ENCODE data around the gene ZNF845. TPM values are rescaled to one million over a fixed set of nuclear protein-coding genes. Genes with fewer than 3 reads are reported as not detected.
A peak's percentile ranks its signal among the peaks of the same experiment; 100 is the strongest.
"Not testable (repeated sequence)": the region's sequence is repeated elsewhere in the genome, so short reads cannot be mapped to it uniquely, and the experiment has no call there.

Gene ZNF845
- total and polyA plus RNA-seq, 10 of the 15 experiments (the other 5 are each of a cell fraction or from before 2014, with no cell fraction given), result 0.58 to 8.2 (median 4.1) TPM

DNA sequence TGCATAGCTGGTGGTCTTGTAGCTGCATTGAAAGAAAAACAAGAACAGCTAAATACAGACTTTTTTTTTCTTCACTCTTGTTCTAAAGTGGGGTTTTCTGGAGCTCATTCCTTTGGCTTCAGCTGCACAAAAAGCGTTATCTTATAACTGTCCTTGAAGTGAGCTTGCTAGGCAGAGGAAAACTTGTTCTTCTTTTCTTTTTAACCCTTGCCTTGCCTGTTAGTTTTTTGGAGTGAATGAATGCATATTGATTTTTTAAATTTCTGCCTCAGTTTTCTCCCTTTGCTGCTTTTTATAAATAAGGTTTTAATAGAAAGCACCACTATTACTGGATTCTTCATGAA, 62.9 kb downstream of the ZNF845 start:
- H2AFZ ChIP-seq (ENCODE audit: control insufficient read depth, low read depth, low read length), result no peak overlapping the region
- H3K4me2 ChIP-seq (ENCODE audit: control insufficient read depth, insufficient read depth), result peak overlapping the region; percentile 50; the same call in 1 of the 2 replicates
- H3K4me1 ChIP-seq (ENCODE audit: control insufficient read depth, insufficient read depth, low read length), result no peaks in the 10 kb centered on the region
- intact Hi-C loops (cut with micrococcal nuclease; ENCODE audit: unreplicated experiment), result no loop called here
- ChIA-PET POLR2A (interaction anchor here (0.6 kb wide), 1 partner anchor 42 kb away, joined by 3 read pairs; no protein-coding TSS in a partner anchor), RAD21 (ENCODE audit: unreplicated experiment) (no interaction called here), CTCF (no interaction called here), SMC1A (ENCODE audit: uncharacterized antibody, unreplicated experiment) (interaction anchor here (1.5 kb wide), 1 partner anchor 74 kb away, joined by 4 read pairs; no protein-coding TSS in a partner anchor)
- peaks cover 0 to 12% of the 10 kb centered on the region in 2 experiments; a peak in 3 of 4 replicates for H3K36me3 ChIP-seq (ENCODE audit: control insufficient read depth in 2 of 2, insufficient read depth in 2 of 2, low read length in 1 of 2)
- H3K4me3 ChIP-seq, result peak overlapping the region; percentile 97
- no peaks in the 10 kb centered on the region for H4K20me1 ChIP-seq (ENCODE audit: control insufficient read depth, insufficient read depth)
- in situ Hi-C loops (cut with MboI), result no loop called here
- TF ChIP-seq TCF12 (IDR thresholded peaks at IDR 0.05; ENCODE audit: low read depth, low read length), result no peak
- no peak for TF ChIP-seq ESRRA (IDR thresholded peaks at IDR 0.05; ENCODE audit: low read length)
- TF ChIP-seq NFYA (IDR thresholded peaks at IDR 0.05; ENCODE audit: borderline replicate concordance, low read depth, low read length), result no peak
- no peak for TF ChIP-seq NRF1 (conservative IDR thresholded peaks at IDR 0.05; ENCODE audit: low read depth, low read length)
- TF ChIP-seq NBN (IDR thresholded peaks at IDR 0.05), result no peak
- no peak for TF ChIP-seq NFIC (IDR thresholded peaks at IDR 0.05; ENCODE audit: low read depth, low read length)
- TF ChIP-seq E2F8 (IDR thresholded peaks at IDR 0.05; ENCODE audit: low read depth, partially characterized antibody), result no peak
- no peak for FAIRE-seq
- H3K27me3 ChIP-seq (replicated peaks in 1 of 2; ENCODE audit: control insufficient read depth in 2 of 2, insufficient read depth in 2 of 2, low read length in 1 of 2), result no peaks in the 10 kb centered on the region
- whole genome bisulfite sequencing (ENCODE audit: insufficient coverage, insufficient replicate concordance, low lambda C conversion rate, missing lambda C conversion rate), result 64% methylated on average over 1 of the region's 1 CpG
- no peak for ATAC-seq
- peaks cover 7% of the 10 kb centered on the region; the same call in 2 of the 3 replicates for H3K9me3 ChIP-seq (replicated peaks; ENCODE audit: control insufficient read depth, insufficient read depth, low read length)
- H3K79me2 ChIP-seq (ENCODE audit: control insufficient read depth, insufficient read depth, low read length), result peaks cover 8% of the 10 kb centered on the region
- DNase-seq (ENCODE audit: low read depth, low spot score), result no peak
- no peak overlapping the region; the same call in 1 of the 2 replicates for H3K9ac ChIP-seq (ENCODE audit: control insufficient read depth, insufficient read depth, low read length)
- H3K27ac ChIP-seq (ENCODE audit: control insufficient read depth, insufficient read depth), result no peak overlapping the region
- no TSS peak for BruUV-seq (replicated peaks)

- FAIRE-seq, result not testable (repeated sequence)
- 94% methylated on average over 1 of the region's 1 CpG for WGBS (ENCODE audit: insufficient coverage, insufficient replicate concordance, low lambda C conversion rate, missing lambda C conversion rate)
These were observed 64.4 kb downstream of the ZNF845 start for GRCh38 chr19:53397918-53398317.

More at GRCh38 chr19:53397918-53398317, 64.4 kb downstream of the ZNF845 start:
- Histone ChIP-seq H3K9me3 (replicated peaks; ENCODE audit: control insufficient read depth, insufficient read depth, low read length) (peaks cover 12% of the 10 kb centered on the region; the same call in 2 of the 3 replicates), H3K36me3 (ENCODE audit: control insufficient read depth in 2 of 2, insufficient read depth in 2 of 2, low read length in 1 of 2) (peaks cover 3 to 17% of the 10 kb centered on the region in 2 experiments)
- DNase-seq (ENCODE audit: low read depth, low spot score); H2AFZ ChIP-seq (ENCODE audit: control insufficient read depth, low read depth, low read length); H3K4me1 ChIP-seq (ENCODE audit: control insufficient read depth, insufficient read depth, low read length); H3K27me3 ChIP-seq (replicated peaks in 1 of 2; ENCODE audit: control insufficient read depth in 2 of 2, insufficient read depth in 2 of 2, low read length in 1 of 2); H3K27ac ChIP-seq (ENCODE audit: control insufficient read depth, insufficient read depth); CTCF ChIA-PET; BruUV-seq (replicated peaks); SMC1A ChIA-PET (ENCODE audit: uncharacterized antibody, unreplicated experiment); RAD21 ChIA-PET (ENCODE audit: unreplicated experiment); POLR2A ChIA-PET; H3K9ac ChIP-seq (ENCODE audit: control insufficient read depth, insufficient read depth, low read length); H4K20me1 ChIP-seq (ENCODE audit: control insufficient read depth, insufficient read depth); H3K79me2 ChIP-seq (ENCODE audit: control insufficient read depth, insufficient read depth, low read length); H3K4me2 ChIP-seq (ENCODE audit: control insufficient read depth, insufficient read depth); H3K4me3 ChIP-seq; ATAC-seq; in situ Hi-C loops (cut with MboI); intact Hi-C loops (cut with micrococcal nuclease; ENCODE audit: unreplicated experiment): not testable (repeated sequence)

Measured in GM12878 (cell line).